A673 (cell line): ENCODE measurements around the gene SERHL2. TPM values are rescaled to one million over a fixed set of nuclear protein-coding genes. Genes with fewer than 3 reads are reported as not detected.
"Not testable (repeated sequence)": the region's sequence is repeated elsewhere in the genome, so short reads cannot be mapped to it uniquely, and the experiment has no call there.

Source experiments
- BruUV-seq: library from RNA; stranded (reverse); fragments of 400-500 nt; replicated peaks from 2 replicates; lab custom pipeline; 2021; lab: Mats Ljungman, UMichigan
- CTCF ChIA-PET: fragments of 300-600 bp; sonication (Branson Sonifier 250); formaldehyde crosslinking; loops from one replicate; lab custom pipeline; 2022; ENCODE audit warnings: antibody characterized with exemption; lab: Charles Lee
- POLR2A ChIA-PET: fragments of 300-600 bp; sonication (Branson Sonifier 250); formaldehyde crosslinking; loops from one replicate; lab custom pipeline; 2022; ENCODE audit warnings: antibody characterized with exemption; ENCODE audit not compliant: low non-redundant PET; lab: Charles Lee
- DNase-seq: peaks from one replicate; pipeline ENCODE4 v3.0.0-alpha.2; 2015; ENCODE audit warnings: low spot score
- H3K27ac ChIP-seq: fragments of 200-600 bp; sonication (generic); 2 replicates; pipeline ENCODE4 v1.5.1; 2016; ENCODE audit warnings: mixed run types, low read depth, mild to moderate bottlenecking, mixed read lengths, antibody characterized with exemption, low read length; ENCODE audit not compliant: poor library complexity, severe bottlenecking
- H3K27me3 ChIP-seq: fragments of 200-600 bp; sonication (generic); replicated peaks from 2 replicates; pipeline ENCODE4 v1.6.1; 2017; ENCODE audit warnings: mixed run types, low read depth, mild to moderate bottlenecking, mixed read lengths, antibody characterized with exemption, low read length; ENCODE audit not compliant: insufficient read depth, poor library complexity
- H3K36me3 ChIP-seq: fragments of 200-600 bp; sonication (generic); 2 replicates; pipeline ENCODE4 v1.6.1; 2016; ENCODE audit warnings: mixed run types, mild to moderate bottlenecking, mixed read lengths, antibody characterized with exemption, low read length; ENCODE audit not compliant: insufficient read depth, poor library complexity, severe bottlenecking
- H3K4me1 ChIP-seq: fragments of 200-600 bp; sonication (generic); 2 replicates; pipeline ENCODE4 v1.6.1; 2017; ENCODE audit warnings: mixed run types, mild to moderate bottlenecking, mixed read lengths, antibody characterized with exemption, low read length; ENCODE audit not compliant: insufficient read depth, poor library complexity, severe bottlenecking
- H3K4me3 ChIP-seq: fragments of 200-600 bp; sonication (generic); 2 replicates; pipeline ENCODE4 v1.5.1; 2016; ENCODE audit warnings: low read depth, mixed run types, mild to moderate bottlenecking, mixed read lengths, low read length; ENCODE audit not compliant: poor library complexity, severe bottlenecking
- H3K9me3 ChIP-seq: fragments of 200-600 bp; sonication (generic); 2 replicates; pipeline ENCODE4 v1.6.1; 2016; ENCODE audit warnings: mixed run types, low read depth, mild to moderate bottlenecking, mixed read lengths, antibody characterized with exemption, low read length; ENCODE audit not compliant: poor library complexity, severe bottlenecking
- EZH2 ChIP-seq: fragments of 200-600 bp; sonication (generic); IDR thresholded peaks from 2 replicates; pipeline ENCODE4 v1.6.1; 2017; ENCODE audit warnings: borderline replicate concordance, low read depth, mild to moderate bottlenecking, mixed read lengths, antibody characterized with exemption, low read length; ENCODE audit not compliant: poor library complexity, severe bottlenecking
- intact Hi-C: fragments of 100-400 bp; cut with micrococcal nuclease; formaldehyde crosslinking; loops from one replicate; pipeline ENCODE4 v1.10.0; 2022; ENCODE audit not compliant: unreplicated experiment
- total RNA-seq: library from RNA; stranded (reverse); gene quantifications from 2 replicates; pipeline ENCODE4 v1.2.3, GENCODE V29; 2021
- TF ChIP-seq, protein P1 (sequence below): fragments of 300-800, 200-600 bp; sonication (generic); conservative IDR thresholded peaks from 2 replicates; pipeline ENCODE4 v1.5.1; 2017; ENCODE audit warnings: low read depth, mild to moderate bottlenecking, antibody characterized with exemption, low read length, moderate library complexity, mixed read lengths

SERHL2 gene
- total RNA-seq, 1 experiment from 2014 or later: 0.49 TPM

DNA sequence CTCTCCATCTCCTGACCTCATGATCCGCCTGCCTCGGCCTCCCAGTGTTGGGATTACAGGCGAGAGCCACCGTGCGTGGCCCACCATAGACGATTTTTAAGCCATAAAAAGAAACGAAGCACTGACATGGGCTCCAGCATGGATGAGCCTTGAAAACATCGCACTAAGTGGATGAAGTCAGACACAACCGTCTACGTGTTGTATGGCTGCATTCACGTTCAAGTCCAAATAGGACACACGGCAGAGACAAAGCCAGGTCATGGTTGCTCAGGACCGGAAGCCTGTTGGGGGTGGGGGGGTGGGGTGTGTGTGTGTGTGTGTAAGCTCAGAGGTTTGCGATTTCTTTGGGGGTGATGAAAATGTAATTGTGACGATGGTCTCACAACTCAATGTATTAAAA lies 44.2 kb upstream of the SERHL2 start:
- Histone ChIP-seq H3K9me3 (no peaks in the 10 kb centered on the region), H3K4me3 (no peak overlapping the region), H3K27ac (no peak overlapping the region), H3K36me3 (peaks cover 13% of the 10 kb centered on the region), H3K4me1 (no peaks in the 10 kb centered on the region), H3K27me3 (no peaks in the 10 kb centered on the region)
- POLR2A ChIA-PET: no interaction called here
- DNase-seq: no peak
- CTCF ChIA-PET: interaction anchor here (0.7 kb wide), 1 partner anchor 188 kb away, joined by 7 read pairs; no protein-coding TSS in a partner anchor
- intact Hi-C loops: no loop called here
- TF ChIP-seq, protein P1, sequence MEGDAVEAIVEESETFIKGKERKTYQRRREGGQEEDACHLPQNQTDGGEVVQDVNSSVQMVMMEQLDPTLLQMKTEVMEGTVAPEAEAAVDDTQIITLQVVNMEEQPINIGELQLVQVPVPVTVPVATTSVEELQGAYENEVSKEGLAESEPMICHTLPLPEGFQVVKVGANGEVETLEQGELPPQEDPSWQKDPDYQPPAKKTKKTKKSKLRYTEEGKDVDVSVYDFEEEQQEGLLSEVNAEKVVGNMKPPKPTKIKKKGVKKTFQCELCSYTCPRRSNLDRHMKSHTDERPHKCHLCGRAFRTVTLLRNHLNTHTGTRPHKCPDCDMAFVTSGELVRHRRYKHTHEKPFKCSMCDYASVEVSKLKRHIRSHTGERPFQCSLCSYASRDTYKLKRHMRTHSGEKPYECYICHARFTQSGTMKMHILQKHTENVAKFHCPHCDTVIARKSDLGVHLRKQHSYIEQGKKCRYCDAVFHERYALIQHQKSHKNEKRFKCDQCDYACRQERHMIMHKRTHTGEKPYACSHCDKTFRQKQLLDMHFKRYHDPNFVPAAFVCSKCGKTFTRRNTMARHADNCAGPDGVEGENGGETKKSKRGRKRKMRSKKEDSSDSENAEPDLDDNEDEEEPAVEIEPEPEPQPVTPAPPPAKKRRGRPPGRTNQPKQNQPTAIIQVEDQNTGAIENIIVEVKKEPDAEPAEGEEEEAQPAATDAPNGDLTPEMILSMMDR: no peak
- no peak for TF ChIP-seq EZH2
- BruUV-seq: no TSS peak

DNA sequence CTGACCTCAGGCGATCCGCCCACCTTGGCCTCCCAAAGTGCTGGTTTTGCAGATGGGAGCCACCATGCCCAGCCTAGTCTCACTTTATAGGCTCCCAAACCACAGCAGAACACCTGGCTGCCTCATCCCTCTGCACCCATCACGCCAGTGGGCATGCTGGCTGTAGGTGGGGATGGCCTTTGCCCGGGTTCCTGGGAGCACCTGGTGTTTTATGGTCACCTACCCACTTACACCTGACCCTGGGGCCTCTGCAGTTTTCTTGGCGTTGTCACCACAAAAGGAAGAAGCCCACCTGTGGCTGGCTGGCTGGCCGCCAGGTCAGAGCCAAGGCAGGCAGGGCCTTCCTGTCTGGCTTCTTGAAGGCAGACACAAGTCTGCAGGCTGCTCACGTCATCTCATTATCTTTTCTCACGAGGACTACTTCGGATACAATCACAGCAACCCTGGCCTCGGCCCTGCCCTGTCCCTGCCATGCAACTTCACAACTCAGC lies 42.3 kb upstream of the SERHL2 start:
- no peak for DNase-seq
- BruUV-seq: TSS peak; percentile 5
- no peak overlapping the region for H3K27ac ChIP-seq
- no peaks in the 10 kb centered on the region for H3K4me1 ChIP-seq
- ChIA-PET POLR2A (no interaction called here), CTCF (no interaction called here)
- H3K4me3 ChIP-seq: no peak overlapping the region
- intact Hi-C loops: no loop called here
- H3K27me3 ChIP-seq: no peaks in the 10 kb centered on the region
- TF ChIP-seq, protein P1: no peak
- TF ChIP-seq EZH2: no peak
- peaks cover 22% of the 10 kb centered on the region for H3K36me3 ChIP-seq
- no peaks in the 10 kb centered on the region for H3K9me3 ChIP-seq

DNA sequence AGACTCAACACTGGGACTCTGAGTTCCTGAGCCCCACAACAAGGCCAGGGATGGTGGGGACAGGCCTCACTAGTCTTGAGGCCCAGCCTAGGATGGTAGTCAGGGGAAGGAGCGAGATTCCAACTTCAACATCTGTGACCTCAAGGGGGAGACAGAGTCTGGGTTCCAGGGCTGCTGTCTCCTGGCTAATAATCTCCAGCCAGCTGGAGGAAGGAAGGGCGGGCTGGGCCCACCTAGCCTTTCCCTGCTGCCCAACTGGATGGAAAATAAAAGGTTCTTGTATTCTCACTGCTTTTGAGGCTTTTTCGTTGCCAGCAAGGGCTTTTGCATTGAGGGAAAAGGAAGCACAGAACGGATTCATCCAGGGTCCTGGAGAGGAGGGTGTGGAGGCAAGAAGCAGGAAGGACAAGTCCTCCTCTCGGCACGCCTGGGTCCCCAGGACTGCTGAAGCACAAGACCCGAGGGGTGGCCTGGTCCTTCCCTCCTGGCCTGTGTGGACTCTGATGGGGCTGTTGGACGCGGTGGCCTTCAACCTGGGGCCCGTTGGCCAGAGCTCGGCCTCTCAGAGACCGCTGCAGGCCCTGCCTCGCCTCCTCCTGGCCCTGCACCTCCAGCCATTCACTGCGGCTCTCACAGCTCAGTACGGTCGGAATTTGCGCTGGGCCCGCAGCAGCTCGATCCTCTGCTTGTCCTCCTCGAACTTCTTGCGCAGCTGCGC lies 41.3 kb upstream of the SERHL2 start:
- BruUV-seq, intact Hi-C loops, POLR2A ChIA-PET, DNase-seq, H3K9me3 ChIP-seq, H3K27ac ChIP-seq, H3K4me1 ChIP-seq, H3K27me3 ChIP-seq, CTCF ChIA-PET, H3K4me3 ChIP-seq: not testable (repeated sequence)
- TF ChIP-seq, protein P1: 0 out of 2 replicates have a peak, but pooled peaks have one; percentile 28
- peaks cover 30% of the 10 kb centered on the region for H3K36me3 ChIP-seq

DNA sequence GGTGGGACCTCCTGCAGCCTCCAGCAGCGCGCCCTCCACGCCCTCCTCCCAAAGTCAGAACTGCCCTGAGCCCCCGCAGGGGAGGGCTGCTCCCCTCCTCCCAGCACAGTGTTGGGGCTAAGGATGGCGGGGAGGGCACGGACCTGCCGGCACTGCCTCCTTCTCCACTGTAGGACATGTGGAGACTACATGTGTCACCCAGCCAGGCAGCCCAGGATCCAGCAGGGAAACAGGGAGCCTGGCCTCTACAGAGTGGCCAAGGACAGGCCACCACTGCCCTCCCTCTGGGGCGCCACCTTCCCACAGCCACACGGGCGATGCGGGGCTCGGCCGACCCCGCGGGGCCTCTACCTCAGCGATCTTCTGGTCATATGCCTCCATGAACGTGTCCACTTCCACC lies 39.4 kb upstream of the SERHL2 start:
- CTCF ChIA-PET, BruUV-seq, POLR2A ChIA-PET: not testable (repeated sequence)

DNA sequence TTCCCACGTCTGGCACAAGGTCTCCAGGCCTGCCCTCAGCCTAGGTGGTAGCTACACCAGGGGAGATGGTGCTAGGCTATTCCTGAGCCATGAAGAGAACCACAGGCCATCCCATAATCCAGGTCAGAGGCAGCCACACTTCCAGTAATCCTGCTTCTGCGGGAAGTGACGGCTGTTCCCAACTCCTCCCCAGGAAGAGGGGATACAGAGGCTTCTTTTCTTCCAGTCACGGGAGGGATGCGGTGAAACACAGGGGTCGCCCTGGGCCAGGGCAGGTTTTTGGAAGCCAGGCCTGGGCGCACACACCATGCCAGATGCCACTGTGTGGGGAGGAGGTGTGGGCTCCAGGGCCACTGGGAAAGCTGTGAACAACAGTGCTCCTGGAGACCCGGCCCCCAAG lies 38.5 kb upstream of the SERHL2 start:
- DNase-seq, intact Hi-C loops, BruUV-seq, CTCF ChIA-PET, H3K27ac ChIP-seq, H3K4me1 ChIP-seq, POLR2A ChIA-PET, H3K27me3 ChIP-seq, H3K9me3 ChIP-seq, H3K4me3 ChIP-seq: not testable (repeated sequence)
- peaks cover 31% of the 10 kb centered on the region for H3K36me3 ChIP-seq

More for the DNA sequence above, 39.4 kb upstream of the SERHL2 start:
- H3K27ac ChIP-seq, DNase-seq, H3K27me3 ChIP-seq, H3K4me1 ChIP-seq, intact Hi-C loops, H3K9me3 ChIP-seq, H3K4me3 ChIP-seq: not testable (repeated sequence)
- peaks cover 31% of the 10 kb centered on the region for H3K36me3 ChIP-seq
